AG09309 (cell line): ENCODE results near the gene TMEM117.

ENCODE experiments used
- DNase-seq: peaks from one replicate; pipeline ENCODE4 v3.0.0-alpha.2; 2010; ENCODE audit warnings: low read depth
- H3K4me3 ChIP-seq: 2 replicates; pipeline ENCODE4 v1.5.1; 2011; ENCODE audit warnings: mild to moderate bottlenecking, low read depth, low read length, moderate library complexity; ENCODE audit not compliant: control insufficient read depth
- CTCF ChIP-seq: IDR thresholded peaks from 2 replicates; pipeline ENCODE4 v1.5.1; 2011; ENCODE audit warnings: mild to moderate bottlenecking, low read depth, low read length, inconsistent platforms; ENCODE audit not compliant: insufficient read depth, control insufficient read depth; ENCODE audit errors: missing control alignments

TMEM117 gene

GRCh38 chr12:44127966-44128710 lies 292.3 kb downstream of the TMEM117 start:
- no peak for TF ChIP-seq CTCF
- H3K4me3 ChIP-seq: no peak overlapping the region
- DNase-seq: no peak

- DNase-seq: no peak
- no peak for TF ChIP-seq CTCF
Observed at GRCh38 chr12:44143175-44143574, 307.3 kb downstream of the TMEM117 start.

GRCh38 chr12:44148936-44149335 lies 313.1 kb downstream of the TMEM117 start:
- no peak for DNase-seq
- TF ChIP-seq CTCF: no peak
- no peak overlapping the region for H3K4me3 ChIP-seq

More at GRCh38 chr12:44143175-44143574, 307.3 kb downstream of the TMEM117 start:
- no peak overlapping the region for H3K4me3 ChIP-seq

GRCh38 chr12:44154128-44154527 lies 318.2 kb downstream of the TMEM117 start:
- TF ChIP-seq CTCF: no peak
- peak; percentile 14 for DNase-seq
- H3K4me3 ChIP-seq: peak overlapping the region; percentile 13; the same call in 1 of the 2 replicates

GRCh38 chr12:44155358-44155757 lies 319.5 kb downstream of the TMEM117 start:
- no peak for DNase-seq
- no peak for TF ChIP-seq CTCF
- H3K4me3 ChIP-seq: no peak overlapping the region

- DNase-seq: no peak
- TF ChIP-seq CTCF: no peak
- no peak overlapping the region for H3K4me3 ChIP-seq
Observed at GRCh38 chr12:44157359-44157758, 321.5 kb downstream of the TMEM117 start.
